GM19239 (cell line): ENCODE results near the gene RBM19.
"Not testable (repeated sequence)": the region's sequence is repeated elsewhere in the genome, so short reads cannot be mapped to it uniquely, and the experiment has no call there.

Experiments
- DNase-seq: peaks from one replicate; pipeline ENCODE4 v3.0.0; 2011; ENCODE audit warnings: low spot score; ENCODE audit not compliant: insufficient read length
- FAIRE-seq: peaks from 2 replicates; lab custom pipeline; 2011; peaks lifted over from hg19 to GRCh38; lab: Jason Lieb, UNC

Gene RBM19, protein sequence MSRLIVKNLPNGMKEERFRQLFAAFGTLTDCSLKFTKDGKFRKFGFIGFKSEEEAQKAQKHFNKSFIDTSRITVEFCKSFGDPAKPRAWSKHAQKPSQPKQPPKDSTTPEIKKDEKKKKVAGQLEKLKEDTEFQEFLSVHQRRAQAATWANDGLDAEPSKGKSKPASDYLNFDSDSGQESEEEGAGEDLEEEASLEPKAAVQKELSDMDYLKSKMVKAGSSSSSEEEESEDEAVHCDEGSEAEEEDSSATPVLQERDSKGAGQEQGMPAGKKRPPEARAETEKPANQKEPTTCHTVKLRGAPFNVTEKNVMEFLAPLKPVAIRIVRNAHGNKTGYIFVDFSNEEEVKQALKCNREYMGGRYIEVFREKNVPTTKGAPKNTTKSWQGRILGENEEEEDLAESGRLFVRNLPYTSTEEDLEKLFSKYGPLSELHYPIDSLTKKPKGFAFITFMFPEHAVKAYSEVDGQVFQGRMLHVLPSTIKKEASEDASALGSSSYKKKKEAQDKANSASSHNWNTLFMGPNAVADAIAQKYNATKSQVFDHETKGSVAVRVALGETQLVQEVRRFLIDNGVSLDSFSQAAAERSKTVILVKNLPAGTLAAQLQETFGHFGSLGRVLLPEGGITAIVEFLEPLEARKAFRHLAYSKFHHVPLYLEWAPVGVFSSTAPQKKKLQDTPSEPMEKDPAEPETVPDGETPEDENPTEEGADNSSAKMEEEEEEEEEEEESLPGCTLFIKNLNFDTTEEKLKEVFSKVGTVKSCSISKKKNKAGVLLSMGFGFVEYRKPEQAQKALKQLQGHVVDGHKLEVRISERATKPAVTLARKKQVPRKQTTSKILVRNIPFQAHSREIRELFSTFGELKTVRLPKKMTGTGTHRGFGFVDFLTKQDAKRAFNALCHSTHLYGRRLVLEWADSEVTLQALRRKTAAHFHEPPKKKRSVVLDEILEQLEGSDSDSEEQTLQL

DNA sequence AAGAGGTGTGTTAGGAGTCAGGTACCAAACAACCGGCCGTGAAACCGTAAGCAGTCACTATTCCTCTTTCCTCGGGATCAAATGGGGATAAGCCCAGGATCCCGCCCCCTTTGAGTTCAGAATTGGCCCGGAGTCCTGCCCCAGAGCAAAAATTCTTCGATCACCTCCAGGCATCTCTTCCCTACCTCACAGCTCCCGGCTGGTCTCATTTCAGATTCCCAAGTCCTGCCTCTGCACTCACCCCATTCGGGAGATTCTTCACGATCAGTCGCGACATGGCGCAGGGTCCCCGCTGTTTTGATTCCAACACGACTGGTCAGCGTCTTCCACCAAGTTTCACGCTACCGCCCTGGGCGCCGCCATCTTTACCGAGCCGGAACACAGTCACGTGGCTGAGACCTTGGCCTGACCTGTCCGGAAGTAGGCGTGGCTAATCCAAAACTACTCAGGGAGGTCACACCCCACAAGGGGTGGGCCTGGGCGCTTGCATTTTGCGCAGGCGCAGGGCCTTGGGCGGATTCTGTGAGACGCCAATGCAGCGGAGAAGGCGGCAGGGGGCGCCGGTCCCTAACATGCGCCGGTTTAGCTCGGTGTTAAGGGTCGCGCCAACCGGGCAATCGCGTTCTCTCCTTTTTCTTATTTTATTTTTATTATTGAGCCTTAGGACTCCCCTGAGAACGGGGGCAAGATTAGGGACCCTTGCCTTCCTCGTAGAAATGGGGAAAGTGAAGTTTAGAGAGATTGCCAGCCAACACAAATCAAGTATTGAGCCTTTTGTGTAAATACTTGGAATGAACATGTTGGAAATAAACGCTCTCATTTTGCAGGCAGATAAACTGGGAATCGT lies at the start of gene RBM19:
Gene RBM19, minus strand, starts transcription at position 375 of the 847 bp plus-strand sequence. Its CDS starts 98 bp downstream, at position 277.
- DNase-seq = peak; percentile 95
- peak; percentile 99 for FAIRE-seq

DNA sequence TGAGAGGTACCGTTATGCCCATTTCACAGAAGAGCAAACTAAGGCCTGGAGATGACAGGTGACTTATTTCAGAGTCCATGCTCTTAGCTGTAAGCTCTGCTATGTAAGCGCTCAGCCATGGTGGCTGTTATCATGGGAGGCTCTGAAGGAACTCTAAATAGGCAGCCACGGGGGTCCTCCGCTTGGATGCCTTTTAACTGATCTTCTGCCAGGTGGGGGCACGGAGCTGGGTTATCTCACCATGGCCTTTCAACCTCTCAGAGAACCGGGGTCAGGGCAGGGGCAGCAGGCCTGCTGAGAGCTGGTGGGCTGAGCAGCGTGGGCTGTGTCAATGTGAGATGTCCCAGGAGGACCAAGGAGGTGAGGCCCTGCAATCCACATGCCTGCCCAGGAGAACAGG lies 49.7 kb upstream of the RBM19 start:
- FAIRE-seq (no peak), DNase-seq (no peak)

DNA sequence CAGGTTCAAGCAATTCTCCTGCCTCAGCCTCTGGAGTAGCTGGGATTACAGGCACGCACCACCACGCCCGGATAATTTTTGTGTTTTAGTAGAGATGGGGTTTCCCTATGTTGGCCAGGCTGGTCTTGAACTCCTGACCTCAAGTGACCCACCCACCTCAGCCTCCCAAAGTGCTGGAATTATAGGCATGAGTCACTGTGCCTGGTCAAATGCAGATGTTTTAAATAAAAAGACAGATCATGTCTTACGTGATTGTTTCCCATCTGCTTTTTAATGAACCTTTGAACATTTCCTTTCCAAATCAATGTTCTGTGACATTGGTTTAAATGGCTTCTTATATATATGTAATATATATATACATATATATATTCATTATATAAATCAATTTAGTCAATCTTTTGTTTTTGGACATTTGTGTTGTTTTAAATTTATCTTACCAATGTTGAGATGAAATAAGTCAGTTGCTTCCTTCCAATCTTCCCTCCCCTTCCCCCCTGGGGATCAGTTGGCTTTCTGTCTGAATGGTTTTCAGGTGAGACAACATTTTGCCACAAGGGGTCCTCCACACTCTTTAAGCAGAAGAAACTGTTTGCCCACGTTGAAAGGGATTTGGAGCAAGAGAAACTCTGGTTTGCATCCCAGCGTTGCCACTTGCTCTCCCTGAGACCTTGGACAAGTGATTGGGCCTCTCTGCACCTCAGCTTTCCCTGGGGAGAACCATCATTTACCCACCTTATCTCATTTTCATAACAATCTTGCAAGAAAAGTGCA lies 47.6 kb upstream of the RBM19 start:
- FAIRE-seq (no peak), DNase-seq (no peak)

DNA sequence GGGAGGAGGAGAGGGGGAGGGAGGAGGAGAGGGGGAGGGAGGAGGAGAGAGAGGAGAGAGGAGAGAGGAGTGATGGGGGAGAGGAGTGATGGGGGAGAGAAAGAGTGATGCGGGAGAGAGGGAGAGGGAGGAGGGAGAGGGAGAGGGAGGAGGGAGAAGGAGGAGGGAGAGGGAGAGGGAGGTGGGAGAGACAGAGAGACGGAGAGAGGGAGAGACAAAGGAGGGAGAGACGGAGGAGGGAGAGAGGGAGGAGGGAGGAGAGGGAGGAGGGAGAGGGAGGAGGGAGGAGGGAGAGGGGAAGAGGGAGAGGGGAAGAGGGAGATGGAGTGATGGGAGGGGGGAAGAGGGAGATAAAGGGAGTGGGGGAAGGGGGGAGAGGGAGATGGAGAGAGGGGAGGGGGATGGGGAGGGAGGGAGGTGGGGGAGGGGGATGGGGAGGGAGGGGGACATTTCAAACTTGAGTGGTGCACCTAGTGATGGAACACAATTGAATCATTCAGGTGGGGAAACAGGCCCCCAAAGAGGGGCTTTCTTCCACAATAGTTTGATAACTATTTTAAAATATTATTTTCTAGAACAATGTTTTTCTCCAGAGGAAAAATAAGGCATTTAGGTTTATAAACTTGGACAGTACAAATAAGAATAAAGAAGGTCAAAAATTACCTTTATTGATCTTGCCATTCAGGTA lies 46.8 kb upstream of the RBM19 start:
- no peak for DNase-seq
- no peak for FAIRE-seq

DNA sequence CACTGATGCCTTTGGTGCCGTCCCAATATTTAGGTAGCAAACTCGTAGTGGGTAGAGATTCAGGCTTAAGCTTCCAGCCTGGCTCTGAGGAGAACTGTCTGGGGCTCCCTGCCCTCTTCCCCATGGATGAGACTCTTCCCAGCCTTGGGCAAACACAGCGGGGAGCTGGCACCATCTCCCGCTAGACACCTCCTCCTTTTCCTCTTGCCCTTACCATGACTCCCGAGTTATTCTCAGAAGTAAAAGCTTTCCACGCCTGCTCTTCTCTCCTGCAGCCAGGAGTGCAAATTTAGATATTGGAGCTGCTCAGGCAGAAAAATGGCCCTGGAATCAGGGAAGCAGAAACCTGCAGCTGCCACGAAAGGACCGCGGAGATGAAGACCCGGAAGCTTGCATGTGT lies 45.6 kb upstream of the RBM19 start:
- no peak for DNase-seq
- no peak for FAIRE-seq

DNA sequence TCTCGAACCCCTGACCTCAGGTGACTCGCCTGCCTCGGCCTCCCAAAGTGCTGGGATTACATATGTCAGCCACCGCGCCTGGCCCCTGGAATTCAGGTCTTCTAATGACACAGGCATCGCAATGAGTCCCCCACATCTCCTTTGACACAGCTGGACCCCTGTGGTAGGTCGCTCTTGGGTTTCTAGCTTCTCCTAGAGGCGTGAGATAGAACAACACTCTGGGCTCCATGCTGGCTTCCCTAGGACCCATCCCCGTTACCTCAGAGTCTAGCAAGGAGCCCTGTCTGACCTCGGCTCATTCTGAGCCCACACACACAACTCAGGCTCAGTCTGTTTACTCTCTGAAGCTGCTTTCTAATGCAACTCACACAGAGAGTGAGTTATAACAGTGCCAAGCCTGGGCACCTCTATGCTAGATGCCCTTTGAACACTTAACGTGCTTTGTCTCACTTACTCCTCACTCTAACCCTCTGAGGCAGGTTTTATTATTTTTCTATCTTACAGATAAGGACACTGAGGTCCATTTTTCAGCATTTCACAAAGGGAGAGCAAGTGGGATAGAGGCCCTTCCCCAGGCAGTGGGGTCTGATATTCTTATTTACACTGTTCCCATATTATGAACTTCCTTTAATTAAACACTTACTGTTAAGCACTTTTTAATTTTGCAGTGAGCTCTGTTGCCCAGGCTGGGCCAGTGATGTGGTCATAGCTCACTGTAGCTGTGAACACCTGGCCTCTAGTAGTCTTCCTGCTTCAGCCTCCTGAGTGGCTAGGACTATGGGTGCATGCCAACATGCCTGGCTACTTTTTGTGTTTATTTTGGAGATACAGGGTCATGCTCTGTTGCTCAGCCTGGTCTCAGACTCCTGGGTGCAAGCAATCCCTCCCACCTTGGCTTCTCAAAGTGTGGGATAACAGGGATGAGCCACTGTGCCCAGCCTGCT lies 40.6 kb upstream of the RBM19 start:
- DNase-seq (no peak), FAIRE-seq (no peak)

DNA sequence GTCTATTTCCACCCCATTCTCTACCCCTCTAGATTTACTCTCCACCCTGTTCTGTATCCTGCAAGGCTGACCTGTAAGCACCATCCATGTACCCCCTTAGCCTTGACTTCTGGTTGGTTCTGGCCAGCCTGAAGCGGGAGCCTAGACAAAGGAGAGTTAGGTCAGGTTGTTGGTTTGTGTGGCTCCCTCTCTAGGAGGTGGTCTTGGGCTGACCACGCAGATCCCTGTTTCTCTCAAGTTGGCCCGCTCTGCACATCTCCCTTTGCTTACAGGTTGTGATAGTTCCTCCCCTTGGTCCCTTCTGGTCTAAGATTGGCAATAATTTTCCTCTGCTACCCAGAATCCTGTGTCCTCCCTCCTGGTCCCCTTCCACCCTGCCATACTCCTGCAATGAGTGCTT lies 38.3 kb upstream of the RBM19 start:
- FAIRE-seq = no peak
- no peak for DNase-seq

DNA sequence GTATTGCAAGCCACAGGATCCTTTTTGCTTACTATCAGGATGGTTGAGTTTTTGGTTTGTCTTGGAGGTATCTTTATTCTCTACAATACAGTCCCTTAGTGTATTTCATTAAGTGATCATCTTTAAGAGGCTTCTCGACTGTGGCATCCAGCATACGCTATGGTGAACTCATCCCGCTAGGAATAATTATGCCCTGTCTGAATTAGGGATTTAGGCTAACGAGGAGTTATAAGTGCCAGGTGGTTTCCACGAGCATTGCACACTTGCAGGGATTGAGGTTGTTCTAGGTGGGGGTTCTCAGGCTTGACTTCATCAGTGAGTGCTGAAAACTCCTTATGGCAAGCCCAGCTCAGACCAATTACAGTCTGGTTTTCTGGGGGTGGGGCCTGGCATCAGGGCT lies 37.2 kb upstream of the RBM19 start:
- DNase-seq = no peak
- no peak for FAIRE-seq

DNA sequence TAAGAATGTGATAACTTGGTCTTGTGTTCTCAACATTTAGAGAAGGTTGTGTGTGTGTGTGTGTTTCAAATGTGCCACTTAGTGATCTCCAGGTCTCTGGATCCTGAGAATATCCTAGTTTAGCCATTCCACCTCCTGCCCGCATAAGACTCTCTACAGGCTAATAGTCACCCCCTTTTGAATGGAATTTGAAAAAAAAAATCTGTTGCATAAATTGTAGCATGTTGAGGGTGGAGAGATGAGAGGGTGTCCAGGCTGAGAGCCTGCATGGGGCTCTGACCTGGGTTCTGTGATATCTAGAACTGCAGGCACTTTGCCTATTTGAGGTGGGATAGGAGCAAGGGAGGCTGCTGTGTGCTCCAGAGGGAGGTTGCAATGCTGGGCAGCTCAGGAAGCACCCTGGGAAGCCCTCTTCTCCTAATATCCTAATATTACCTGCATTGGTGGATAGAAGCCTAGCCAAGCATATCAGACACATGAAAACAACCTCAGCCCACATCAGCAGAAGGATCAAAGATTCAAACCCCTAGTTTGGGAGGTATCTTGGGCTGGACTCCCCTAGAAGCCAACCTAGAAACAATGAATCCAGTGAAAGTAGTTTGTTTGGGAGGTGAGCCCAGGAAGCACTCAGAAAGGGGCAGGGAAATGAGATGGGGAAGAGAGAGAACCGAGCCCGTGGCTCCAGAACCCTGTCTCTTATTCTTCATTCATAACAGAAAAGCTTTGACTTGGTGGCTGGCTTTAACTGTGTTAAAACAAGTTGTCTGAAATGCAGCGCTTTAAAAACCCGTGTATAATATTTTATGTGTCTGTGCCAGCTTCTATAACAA lies 35.6 kb upstream of the RBM19 start:
- DNase-seq = no peak
- no peak for FAIRE-seq

DNA sequence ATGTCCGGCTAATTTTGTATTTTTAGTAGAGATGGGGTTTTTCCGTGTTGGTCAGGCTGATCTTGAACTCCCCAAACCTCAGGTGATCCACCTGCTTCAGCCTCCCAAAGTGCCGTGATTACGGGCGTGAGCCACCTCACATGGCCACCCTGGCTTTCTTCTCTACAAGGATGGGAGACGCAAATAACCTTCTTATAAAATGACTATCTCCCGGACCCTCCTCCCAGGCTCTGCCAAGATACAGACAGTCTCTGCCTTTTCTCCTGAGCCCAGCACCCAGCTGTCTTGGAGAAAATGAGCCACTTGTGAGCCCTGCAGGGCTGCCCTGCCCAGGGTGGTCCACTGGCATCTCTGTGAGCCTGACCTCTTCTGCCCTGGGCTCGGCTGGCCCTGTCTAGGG lies 34.7 kb upstream of the RBM19 start:
- FAIRE-seq (no peak), DNase-seq (no peak)

DNA sequence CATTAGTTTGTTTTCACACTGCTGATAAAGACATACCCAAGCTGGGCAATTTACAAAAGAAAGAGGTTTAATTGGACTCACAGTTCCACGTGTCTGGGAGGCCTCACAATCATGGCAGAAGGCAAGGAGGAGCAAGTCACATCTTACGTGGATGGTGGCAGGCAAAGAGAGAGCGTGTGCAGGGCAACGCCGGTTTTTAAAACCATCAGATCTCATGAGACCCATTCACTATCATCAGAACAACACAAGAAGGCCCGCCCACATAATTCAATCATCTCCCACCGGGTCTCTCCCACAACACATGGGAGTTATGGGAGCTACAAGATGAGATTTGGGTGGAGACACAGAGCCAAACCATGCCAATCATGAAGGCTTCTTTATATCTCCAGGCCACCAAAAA lies 34.1 kb upstream of the RBM19 start:
- not testable (repeated sequence) for DNase-seq, FAIRE-seq

DNA sequence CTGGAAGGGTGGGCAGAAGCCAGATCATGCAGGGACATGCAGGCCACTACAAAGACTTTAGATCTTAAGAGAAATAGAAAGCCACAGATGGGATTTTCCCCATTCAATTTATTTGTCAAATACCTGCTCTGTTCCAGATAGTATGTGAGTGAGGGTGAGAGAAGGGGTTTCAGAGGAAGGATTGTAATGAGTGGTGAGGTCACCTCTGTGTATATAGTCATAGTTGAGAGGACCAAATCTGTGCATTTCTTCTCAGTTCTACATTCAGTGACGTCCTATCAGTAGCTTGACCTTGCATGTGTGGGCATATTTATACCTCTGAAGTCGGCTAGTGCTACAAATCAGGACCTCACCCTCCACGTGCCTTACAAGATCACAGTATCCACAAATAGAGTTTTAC lies 31.2 kb upstream of the RBM19 start:
- FAIRE-seq (no peak), DNase-seq (no peak)

DNA sequence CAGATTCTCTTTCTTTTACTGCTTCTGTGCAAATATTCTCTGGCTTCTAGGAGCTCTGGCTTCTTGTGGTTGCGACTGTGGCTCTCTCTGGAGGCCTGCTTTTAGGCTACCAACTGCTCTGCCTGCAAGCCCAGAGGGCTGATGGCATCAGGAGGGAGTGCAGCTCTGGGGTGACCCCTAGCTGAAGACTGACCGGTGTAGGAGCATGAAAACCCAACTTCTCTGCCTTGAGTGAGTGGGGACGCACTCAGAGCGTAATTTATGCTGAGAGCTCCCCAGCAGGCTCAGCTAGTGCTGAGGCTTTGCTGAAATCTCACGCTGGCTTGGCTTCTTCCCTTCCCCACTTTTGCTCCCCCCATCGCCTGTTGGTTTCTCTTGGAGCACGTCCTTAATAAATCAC lies 29.9 kb upstream of the RBM19 start:
- DNase-seq = no peak

DNA sequence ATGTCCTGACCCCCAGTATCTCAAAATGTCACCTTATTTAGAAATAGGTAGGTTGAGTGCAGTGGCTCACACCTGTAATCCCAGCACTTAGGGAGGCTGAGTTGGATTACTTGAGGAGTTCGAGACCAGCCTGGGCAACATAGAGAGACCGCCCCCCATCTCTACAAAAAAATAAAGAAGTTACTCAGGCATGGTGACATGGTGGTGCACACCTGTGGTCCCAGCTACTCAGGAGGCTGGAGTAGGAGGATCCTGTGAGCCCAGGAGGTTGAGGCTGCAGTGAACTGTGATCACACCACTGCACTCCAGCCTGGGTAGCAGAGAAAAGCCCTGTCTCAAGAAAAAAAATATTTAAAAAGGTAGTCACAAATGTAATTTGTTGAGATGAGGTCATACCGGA lies 27.9 kb upstream of the RBM19 start:
- DNase-seq = no peak

More for the DNA sequence above, 29.9 kb upstream of the RBM19 start:
- FAIRE-seq = no peak

DNA sequence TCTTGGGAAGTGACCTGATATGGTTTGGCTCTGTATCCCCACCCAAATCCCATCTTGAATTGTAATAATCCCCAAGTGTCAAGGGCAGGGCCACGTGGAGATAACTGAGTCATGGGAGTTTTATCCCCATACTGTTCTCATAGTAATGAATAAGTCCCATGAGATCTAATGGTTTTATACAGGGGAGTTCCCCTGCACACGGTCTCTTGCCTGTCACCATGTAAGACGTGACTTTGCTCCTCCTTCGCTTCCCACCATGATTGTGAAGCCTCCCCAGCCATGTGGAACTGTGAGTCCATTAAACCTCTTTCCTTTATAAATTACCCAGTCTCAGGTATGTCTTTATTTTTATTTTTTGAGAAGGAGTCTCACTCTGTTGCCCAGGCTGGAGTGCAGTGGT lies 26.6 kb upstream of the RBM19 start:
- FAIRE-seq, DNase-seq: not testable (repeated sequence)

More for the DNA sequence above, 27.9 kb upstream of the RBM19 start:
- no peak for FAIRE-seq

DNA sequence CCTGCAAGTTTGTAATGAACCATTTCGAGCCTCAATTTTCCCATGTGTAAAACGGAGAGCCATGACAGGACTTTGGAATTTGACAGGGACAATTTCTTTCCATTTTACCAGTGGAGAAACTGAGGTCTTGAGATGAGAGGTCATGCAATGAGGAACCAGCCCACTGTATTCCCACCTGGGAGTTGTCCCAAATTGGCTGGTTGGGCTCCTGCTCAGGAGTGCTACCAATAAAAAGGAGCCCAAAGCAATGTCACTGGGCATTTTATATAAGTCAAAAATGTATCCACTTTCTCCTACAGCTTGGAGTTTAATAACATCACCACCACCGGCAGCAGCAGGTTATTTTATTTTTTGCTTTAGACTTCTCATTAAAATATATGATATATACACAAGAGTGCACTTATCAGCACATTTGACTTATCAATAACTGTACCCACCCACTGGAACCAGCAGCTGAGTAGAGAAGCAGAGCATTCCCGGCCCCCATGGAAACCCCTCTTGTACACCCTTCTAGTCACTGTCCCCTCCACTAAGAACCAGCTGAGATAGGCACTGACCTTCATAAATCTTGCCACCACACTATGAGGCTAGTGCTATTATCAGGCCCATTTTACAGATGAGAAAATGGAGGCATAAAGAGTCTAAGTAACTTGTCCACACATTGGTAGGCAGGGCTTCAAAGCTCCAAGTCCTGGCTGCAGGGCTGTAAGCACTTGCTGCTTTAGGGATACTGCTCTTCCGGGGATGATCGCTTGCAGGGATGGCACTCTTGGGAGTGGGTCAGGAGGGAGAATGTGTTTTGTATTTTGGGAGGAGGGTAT lies 25.3 kb upstream of the RBM19 start:
- FAIRE-seq (no peak), DNase-seq (no peak)
